GM23248 (cell line): ENCODE results near the gene CLDN11. TPM values are rescaled to one million over a fixed set of nuclear protein-coding genes. Genes with fewer than 3 reads are reported as not detected.

ENCODE experiments used
- DNase-seq: peaks from one replicate; pipeline ENCODE4 v3.0.0-alpha.2; 2015
- H2AFZ ChIP-seq: fragments of 200-600 bp; sonication (generic); 2 replicates; pipeline ENCODE4 v1.6.1; 2016; ENCODE audit warnings: antibody characterized with exemption
- H3F3A ChIP-seq: fragments of 200-600 bp; sonication (generic); 2 replicates; pipeline ENCODE4 v1.6.1; 2016; ENCODE audit warnings: mild to moderate bottlenecking, antibody characterized with exemption, mixed run types; ENCODE audit not compliant: insufficient read depth
- H3K27ac ChIP-seq: fragments of 200-600 bp; sonication (generic); 2 replicates; pipeline ENCODE4 v1.5.1; 2016; ENCODE audit warnings: mild to moderate bottlenecking
- H3K27me3 ChIP-seq: fragments of 200-600 bp; sonication (generic); replicated peaks from 2 replicates; pipeline ENCODE4 v1.6.1; 2016; ENCODE audit warnings: mild to moderate bottlenecking; ENCODE audit not compliant: insufficient read depth
- H3K36me3 ChIP-seq: fragments of 200-600 bp; sonication (generic); 2 replicates; pipeline ENCODE4 v1.6.1; 2016; ENCODE audit warnings: low read depth, mild to moderate bottlenecking
- H3K4me1 ChIP-seq: fragments of 200-600 bp; sonication (generic); 2 replicates; pipeline ENCODE4 v1.6.1; 2016; ENCODE audit warnings: mild to moderate bottlenecking; ENCODE audit not compliant: insufficient read depth
- H3K4me2 ChIP-seq: fragments of 200-600 bp; sonication (generic); one replicate; pipeline ENCODE4 v1.6.1; 2016; ENCODE audit warnings: mild to moderate bottlenecking; ENCODE audit not compliant: unreplicated experiment
- H3K4me3 ChIP-seq: fragments of 200-600 bp; sonication (generic); 2 replicates; pipeline ENCODE4 v1.5.1; 2016; ENCODE audit warnings: mild to moderate bottlenecking
- H3K79me2 ChIP-seq: fragments of 200-600 bp; sonication (generic); 2 replicates; pipeline ENCODE4 v1.6.1; 2016; ENCODE audit warnings: mild to moderate bottlenecking; ENCODE audit not compliant: insufficient read depth
- H3K9ac ChIP-seq: fragments of 200-600 bp; sonication (generic); 2 replicates; pipeline ENCODE4 v1.6.1; 2016; ENCODE audit warnings: mild to moderate bottlenecking
- H3K9me2 ChIP-seq: fragments of 200-600 bp; sonication (generic); 2 replicates; pipeline ENCODE4 v1.6.1; 2016; ENCODE audit warnings: mixed run types, mild to moderate bottlenecking, moderate library complexity; ENCODE audit not compliant: insufficient read depth
- H3K9me3 ChIP-seq: fragments of 200-600 bp; sonication (generic); one replicate; pipeline ENCODE4 v1.6.1; 2017; ENCODE audit warnings: low read depth
- H4K20me1 ChIP-seq: fragments of 200-600 bp; sonication (generic); 2 replicates; pipeline ENCODE4 v1.6.0; 2016; ENCODE audit not compliant: insufficient read depth
- EZH2 ChIP-seq: fragments of 200-600 bp; sonication (generic); IDR thresholded peaks from 2 replicates; pipeline ENCODE4 v1.6.1; 2018; ENCODE audit warnings: antibody characterized with exemption, mild to moderate bottlenecking; ENCODE audit not compliant: insufficient read depth, poor library complexity, severe bottlenecking
- EZH2phosphoT487 ChIP-seq: fragments of 200-600 bp; sonication (generic); IDR thresholded peaks from 2 replicates; pipeline ENCODE4 v1.6.1; 2018; ENCODE audit warnings: antibody characterized with exemption, moderate library complexity, mild to moderate bottlenecking, low read depth; ENCODE audit not compliant: insufficient read depth
- WGBS, 2 experiments: methylation state at CpG; one replicate each; pipeline ENCODE4 v1.1.6; 2015 to 2017; ENCODE audit warnings: low lambda C conversion rate in 2 of 2, low coverage in 1 of 2; ENCODE audit errors: missing lambda C conversion rate in 2 of 2; 5-methylcytosine and 5-hydroxymethylcytosine counted together
- in situ Hi-C: fragments of 300-500 bp; cut with MboI; formaldehyde crosslinking; loops from 2 replicates; pipeline ENCODE4 v1.15.0; 2020
- polyA plus RNA-seq: library from polyadenylated mRNA; unstranded; fragments of >200 nt; fragmentation: Nextera tagmentation; extraction: Ambion mirVana; gene quantifications from 2 replicates; pipeline ENCODE4 v1.2.1, GENCODE V29; 2016
- total RNA-seq: library from RNA; depleted of rRNA; stranded (reverse); fragments of >200 nt; shearing (Covaris generic); gene quantifications from 2 replicates; pipeline ENCODE4 v1.2.3, GENCODE V29; 2014; rRNA removed

CLDN11 gene
- total RNA-seq, result 81.9 and 95.9 TPM in 2 replicates
- 84.5 and 84.9 TPM in 2 replicates for polyA plus RNA-seq

GRCh38 chr3:170418422-170419398, at the start of gene CLDN11:
Gene CLDN11, plus strand, starts transcription at chr3:170418868. Its CDS starts 199 bp downstream, at chr3:170419067.
- DNase-seq, result peak; percentile 78
- in situ Hi-C loops, result loop anchor here (10.0 kb wide), 1 partner anchor 396 kb away; no protein-coding TSS in a partner anchor
- no peak for TF ChIP-seq EZH2phosphoT487
- TF ChIP-seq EZH2, result no peak

GRCh38 chr3:170368921-170369320, 49.7 kb upstream of the CLDN11 start:
- Histone ChIP-seq H3K9ac (no peak overlapping the region), H3K9me2 (no peaks in the 10 kb centered on the region), H2AFZ (no peak overlapping the region), H3K27me3 (no peaks in the 10 kb centered on the region), H3K36me3 (peaks cover 17% of the 10 kb centered on the region), H3K4me1 (peaks cover 40% of the 10 kb centered on the region), H3K79me2 (peaks cover 100% of the 10 kb centered on the region), H3K9me3 (no peaks in the 10 kb centered on the region), H4K20me1 (no peaks in the 10 kb centered on the region), H3K27ac (no peak overlapping the region), H3K4me3 (no peak overlapping the region), H3F3A (peaks cover 22% of the 10 kb centered on the region), H3K4me2 (peak overlapping the region; percentile 2)
- TF ChIP-seq EZH2phosphoT487 (no peak), EZH2 (no peak)
- DNase-seq, result peak; percentile 40
- WGBS, 2 experiments, result 65 to 67% methylated on average over 2 of the region's 2 CpGs
- in situ Hi-C loops, result no loop called here

More at GRCh38 chr3:170418422-170419398, at the start of gene CLDN11:
- peaks cover 17% of the 10 kb centered on the region for H3K4me1 ChIP-seq
- H3K9ac ChIP-seq, result peak within 1 kb of the TSS; percentile 84
- no peaks in the 10 kb centered on the region for H3K9me2 ChIP-seq
- peaks cover 17% of the 10 kb centered on the region for H3F3A ChIP-seq
- peaks cover 49% of the 10 kb centered on the region for H3K79me2 ChIP-seq
- H3K27ac ChIP-seq, result peak within 1 kb of the TSS; percentile 64
- H3K4me3 ChIP-seq, result peak within 1 kb of the TSS; percentile 82
- H4K20me1 ChIP-seq, result no peaks in the 10 kb centered on the region
- H3K36me3 ChIP-seq, result no peaks in the 10 kb centered on the region
- no peaks in the 10 kb centered on the region for H3K9me3 ChIP-seq
- H3K4me2 ChIP-seq, result peak within 1 kb of the TSS; percentile 93
- H2AFZ ChIP-seq, result peak within 1 kb of the TSS; percentile 89
- no peaks in the 10 kb centered on the region for H3K27me3 ChIP-seq
- 3 to 4% methylated on average over 51 to 60 of the region's 79 CpGs for WGBS, 2 experiments

- Histone ChIP-seq H3K27ac (peak overlapping the region; percentile 22; the same call in 1 of the 2 replicates), H3K27me3 (no peaks in the 10 kb centered on the region), H3K9me2 (no peaks in the 10 kb centered on the region), H3K9me3 (no peaks in the 10 kb centered on the region), H3F3A (peaks cover 10% of the 10 kb centered on the region; the same call in 1 of the 2 replicates), H3K4me2 (peak overlapping the region; percentile 34), H3K36me3 (peaks cover 12% of the 10 kb centered on the region), H2AFZ (peak overlapping the region; percentile 36), H3K4me1 (peaks cover 29% of the 10 kb centered on the region; the same call in 1 of the 2 replicates), H4K20me1 (no peaks in the 10 kb centered on the region), H3K79me2 (peaks cover 100% of the 10 kb centered on the region), H3K4me3 (0 out of 2 replicates have a peak overlapping the region, but pooled peaks have one; percentile 13), H3K9ac (no peak overlapping the region)
- in situ Hi-C loops, result no loop called here
- no peak for DNase-seq
- 45 to 51% methylated on average over 2 of the region's 2 CpGs for WGBS, 2 experiments
- TF ChIP-seq EZH2phosphoT487 (no peak), EZH2 (no peak)
These were observed 46.3 kb upstream of the CLDN11 start for GRCh38 chr3:170372190-170372879.

- peak overlapping the region; percentile 26; the same call in 1 of the 2 replicates for H3K27ac ChIP-seq
- no peak overlapping the region for H3K4me2 ChIP-seq
- H2AFZ ChIP-seq, result no peak overlapping the region
- 88 to 93% methylated on average over 1 of the region's 1 CpG for WGBS, 2 experiments
- H3K4me3 ChIP-seq, result no peak overlapping the region
- no peaks in the 10 kb centered on the region for H3K27me3 ChIP-seq
- peaks cover 30% of the 10 kb centered on the region for H3F3A ChIP-seq
- peaks cover 91% of the 10 kb centered on the region for H3K79me2 ChIP-seq
- H3K4me1 ChIP-seq, result peaks cover 10% of the 10 kb centered on the region
- H4K20me1 ChIP-seq, result no peaks in the 10 kb centered on the region
- no peak overlapping the region for H3K9ac ChIP-seq
- no peak for TF ChIP-seq EZH2
- TF ChIP-seq EZH2phosphoT487, result no peak
- peak; percentile 77 for DNase-seq
- peaks cover 4% of the 10 kb centered on the region for H3K9me3 ChIP-seq
- H3K9me2 ChIP-seq, result no peaks in the 10 kb centered on the region
- in situ Hi-C loops, result no loop called here
- peaks cover 64% of the 10 kb centered on the region for H3K36me3 ChIP-seq
These were observed 35.1 kb upstream of the CLDN11 start for GRCh38 chr3:170383567-170383966.
